ENCODE results near the gene B4GALT5. TPM values are rescaled to one million over a fixed set of nuclear protein-coding genes. Genes with fewer than 3 reads are reported as not detected.

The B4GALT5 gene
- total RNA-seq, 4 donors from 2014 or later, result 13.5 to 59.0 (median 25.0) TPM

DNA sequence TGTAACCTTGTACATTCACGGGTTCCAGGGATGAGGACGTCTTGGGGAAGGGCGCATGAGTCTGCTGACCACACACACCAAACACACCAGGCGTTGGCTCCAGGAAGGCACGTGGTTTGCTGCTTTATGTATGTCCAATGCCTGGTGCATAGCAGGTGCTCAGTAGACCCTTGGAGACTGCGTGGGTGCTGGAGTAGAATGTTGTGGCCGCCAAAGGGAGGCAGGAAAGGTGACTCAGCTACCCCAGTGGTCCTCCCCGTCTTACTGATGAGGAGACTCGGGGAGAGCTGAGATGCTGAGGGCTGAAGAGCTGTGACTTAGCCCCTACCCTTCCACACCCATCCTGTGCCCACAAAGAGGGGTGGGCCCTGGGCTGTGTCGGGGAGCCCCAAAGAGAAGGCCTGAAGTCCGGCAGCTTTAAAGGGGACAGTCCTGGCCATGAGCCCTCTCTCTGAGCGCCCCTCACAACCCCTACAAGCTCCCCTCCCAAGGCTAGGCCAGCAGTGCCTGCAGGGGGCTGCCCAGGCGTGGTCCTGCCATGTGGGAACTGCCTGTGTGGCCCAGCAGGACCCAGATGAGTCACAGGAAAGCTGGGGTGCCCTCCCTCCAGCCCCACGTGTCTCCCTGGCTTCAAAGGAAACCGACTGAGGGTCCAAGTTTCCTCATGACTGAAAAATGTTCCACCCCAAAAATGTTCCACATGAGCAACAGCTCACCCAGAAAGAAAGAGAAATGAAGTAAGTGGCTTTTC lies 117.7 kb downstream of the B4GALT5 start:
- Histone ChIP-seq H3K9me3 (no peaks in the 10 kb centered on the region), H3K36me3 (no peaks in the 10 kb centered on the region), H3K27ac (peak overlapping the region; percentile 95 to 98), H3K27me3 (no peaks in the 10 kb centered on the region), H3K4me3 (no peak overlapping the region), H3K4me1 (peaks cover 0 to under 1% of the 10 kb centered on the region in 2 donors)
- TF ChIP-seq POLR2A (IDR thresholded peaks at IDR 0.05) (no peak), CTCF (IDR thresholded peaks at IDR 0.05) (no peak)
- intact Hi-C loops (cut with DNase I; ENCODE audit: low total_unique reads), result no loop called here
- peak; percentile 64 to 71 for DNase-seq

DNA sequence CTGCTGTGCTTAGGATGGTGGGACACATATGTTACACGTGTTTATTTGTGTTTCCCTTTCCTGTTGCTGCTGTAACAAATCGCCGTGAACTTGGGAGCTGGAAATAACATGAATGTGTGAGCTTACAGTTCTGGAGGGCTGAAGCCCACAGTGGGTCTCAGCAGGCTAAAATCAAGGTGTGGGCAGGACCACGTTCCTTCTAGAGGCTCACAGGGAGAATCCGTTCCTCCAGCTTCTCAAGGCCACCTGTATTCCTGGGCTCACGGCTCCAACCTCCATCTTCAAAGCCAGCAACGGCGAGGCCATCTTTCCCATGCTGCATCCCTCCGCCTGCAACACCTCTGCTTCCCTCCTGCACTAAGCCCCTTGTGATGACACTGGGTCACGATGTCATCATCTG lies 118.3 kb downstream of the B4GALT5 start:
- intact Hi-C loops (cut with DNase I; ENCODE audit: low total_unique reads), result no loop called here
- Histone ChIP-seq H3K27me3 (no peaks in the 10 kb centered on the region), H3K27ac (peak overlapping the region; percentile 95 to 98), H3K36me3 (no peaks in the 10 kb centered on the region), H3K4me3 (no peak overlapping the region), H3K4me1 (peaks cover 0 to 7% of the 10 kb centered on the region in 2 donors), H3K9me3 (no peaks in the 10 kb centered on the region)
- no peak for DNase-seq
- no peak for TF ChIP-seq POLR2A (IDR thresholded peaks at IDR 0.05)
- TF ChIP-seq CTCF (IDR thresholded peaks at IDR 0.05), result no peak

DNA sequence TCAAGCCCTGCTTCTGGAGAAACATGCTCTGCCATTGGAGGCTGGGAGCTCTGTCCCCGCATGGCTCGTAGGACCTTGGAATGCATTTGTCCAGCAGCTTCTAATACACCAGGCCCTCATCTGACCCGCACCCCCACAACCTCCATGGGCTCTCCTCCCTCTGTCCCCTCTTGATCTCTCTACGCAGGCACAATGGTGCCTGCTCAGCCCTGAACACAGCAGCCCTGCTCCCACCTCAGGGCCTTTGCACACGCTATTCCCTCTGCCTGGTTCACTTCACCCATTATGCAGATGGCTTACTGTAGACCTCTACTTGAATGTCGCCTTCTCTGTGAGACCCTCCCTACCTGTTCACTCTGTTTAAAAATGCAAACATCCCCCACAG lies 118.8 kb downstream of the B4GALT5 start:
- intact Hi-C loops (cut with DNase I; ENCODE audit: low total_unique reads), result no loop called here
- Histone ChIP-seq H3K27ac (peak overlapping the region; percentile 95 to 98), H3K27me3 (no peaks in the 10 kb centered on the region), H3K36me3 (no peaks in the 10 kb centered on the region), H3K4me3 (no peak overlapping the region), H3K9me3 (no peaks in the 10 kb centered on the region), H3K4me1 (peaks cover 0 to 12% of the 10 kb centered on the region in 2 donors)
- DNase-seq, result no peak
- no peak for TF ChIP-seq CTCF (IDR thresholded peaks at IDR 0.05)
- no peak for TF ChIP-seq POLR2A (IDR thresholded peaks at IDR 0.05)

DNA sequence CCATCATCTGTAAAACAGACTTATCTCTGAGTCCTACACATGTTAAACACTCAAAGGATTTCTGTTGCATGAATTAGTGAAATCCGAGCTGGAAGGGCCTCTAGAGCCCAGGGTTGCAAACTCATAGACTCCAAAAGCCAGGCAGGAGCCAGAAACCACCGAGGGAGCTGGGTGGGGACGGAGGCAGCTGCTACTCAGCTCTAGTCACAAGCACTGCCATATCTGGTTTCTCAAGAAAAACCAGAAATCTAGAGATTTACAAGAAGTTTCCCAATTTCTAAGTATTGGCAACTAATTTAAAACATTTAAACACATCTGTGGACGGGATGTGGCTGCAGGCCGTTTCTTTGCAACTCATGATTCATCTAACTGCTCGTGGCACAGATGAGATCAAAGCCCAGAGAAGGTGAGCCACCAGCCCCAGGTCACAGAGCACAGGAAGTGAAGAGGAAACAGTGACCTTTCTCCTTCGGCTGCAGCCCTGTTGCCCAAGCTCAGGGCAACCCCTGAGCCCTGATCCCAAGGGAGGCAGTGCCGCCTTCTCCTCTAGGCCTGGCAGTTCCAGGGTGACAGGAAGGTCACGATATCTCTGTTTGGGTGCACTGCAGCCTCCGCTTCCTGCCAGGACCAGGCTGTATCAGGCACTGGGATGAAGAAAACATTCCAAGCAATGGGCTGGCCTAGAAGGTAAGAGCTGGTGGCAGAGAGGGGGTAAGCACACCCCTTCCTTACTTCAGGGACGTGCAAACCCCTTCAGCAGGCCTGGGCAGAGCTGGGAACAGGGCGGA lies 119.3 kb downstream of the B4GALT5 start:
- Histone ChIP-seq H3K27me3 (no peaks in the 10 kb centered on the region), H3K4me1 (peaks cover 0 to 17% of the 10 kb centered on the region in 2 donors), H3K36me3 (no peaks in the 10 kb centered on the region), H3K27ac (peak overlapping the region; percentile 95 to 98), H3K9me3 (no peaks in the 10 kb centered on the region), H3K4me3 (no peak overlapping the region)
- DNase-seq, result peak; percentile 81 to 84
- intact Hi-C loops (cut with DNase I; ENCODE audit: low total_unique reads), result no loop called here
- no peak for TF ChIP-seq CTCF (IDR thresholded peaks at IDR 0.05)
- no peak for TF ChIP-seq POLR2A (IDR thresholded peaks at IDR 0.05)
